AG04450 (cell line): Measurements from ENCODE around the gene FYN. TPM values are rescaled to one million over a fixed set of nuclear protein-coding genes. Genes with fewer than 3 reads are reported as not detected.

ENCODE experiments used
- CTCF ChIA-PET: fragments of 300-600, 350-600 bp; formaldehyde crosslinking; extraction: SDS; loops from one replicate; lab custom pipeline; 2022; ENCODE audit warnings: antibody characterized with exemption, inconsistent platforms; lab: Charles Lee
- POLR2A ChIA-PET: fragments of 350-600 bp; formaldehyde crosslinking; extraction: SDS; loops from one replicate; lab custom pipeline; 2021; ENCODE audit warnings: antibody characterized with exemption, inconsistent platforms; lab: Yijun Ruan, JAX
- DNase-seq: peaks from one replicate; pipeline ENCODE4 v3.0.0-alpha.2; 2011; ENCODE audit warnings: low read depth, low spot score
- H3K27ac ChIP-seq: one replicate; pipeline ENCODE4 v1.5.1; 2012; ENCODE audit warnings: low read depth, low read length, control low read depth
- H3K27me3 ChIP-seq: one replicate; pipeline ENCODE4 v1.6.0; 2012; ENCODE audit warnings: low read length; ENCODE audit not compliant: control insufficient read depth, insufficient read depth
- H3K4me3 ChIP-seq: 2 replicates; pipeline ENCODE4 v1.5.1; 2011; ENCODE audit warnings: mild to moderate bottlenecking, low read depth, low read length, control low read depth
- H3K9me3 ChIP-seq: 2 replicates; pipeline ENCODE4 v1.5.1; 2012; ENCODE audit warnings: low read length; ENCODE audit not compliant: control insufficient read depth, insufficient read depth
- CTCF ChIP-seq: IDR thresholded peaks from 2 replicates; pipeline ENCODE4 v1.5.1; 2011; ENCODE audit warnings: low read depth, low read length, control low read depth, inconsistent platforms
- polyA plus RNA-seq: library from polyadenylated mRNA; depleted of rRNA; stranded (reverse); fragments of >200 nt; gene quantifications from 2 replicates; pipeline ENCODE4 v1.2.3, GENCODE V29; 2011

The FYN gene
- polyA plus RNA-seq, 1 experiment: 29.0 TPM

DNA sequence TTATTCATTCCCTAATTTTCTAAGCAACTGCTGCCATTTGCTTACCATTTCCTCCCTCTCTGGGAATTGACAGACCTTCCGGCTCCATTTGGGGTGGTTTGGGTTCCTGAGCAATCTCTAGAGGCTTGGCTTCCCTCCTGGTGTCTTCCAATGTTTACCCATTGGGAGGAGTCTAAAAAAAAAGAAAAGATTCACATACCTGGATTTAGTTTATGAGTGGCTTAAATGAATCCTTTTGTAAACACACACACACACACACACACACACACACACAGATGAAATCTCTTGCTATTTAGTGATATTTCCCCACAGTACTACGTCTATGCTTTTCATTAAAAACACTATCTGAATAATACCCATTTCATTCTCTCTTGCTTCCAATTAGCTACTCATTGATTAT, 219.3 kb downstream of the FYN start:
- ChIA-PET POLR2A (no interaction called here), CTCF (no interaction called here)
- Histone ChIP-seq H3K27me3 (no peaks in the 10 kb centered on the region), H3K4me3 (no peak overlapping the region), H3K9me3 (no peaks in the 10 kb centered on the region), H3K27ac (no peak overlapping the region)
- DNase-seq: no peak
- TF ChIP-seq CTCF: no peak

- no peak for DNase-seq
- Histone ChIP-seq H3K9me3 (no peaks in the 10 kb centered on the region), H3K4me3 (no peak overlapping the region), H3K27me3 (no peaks in the 10 kb centered on the region), H3K27ac (no peak overlapping the region)
- no peak for TF ChIP-seq CTCF
- POLR2A ChIA-PET: no interaction called here
- CTCF ChIA-PET: interaction anchor here (0.6 to 1.0 kb wide), 2 partner anchors 175 to 390 kb away, joined by 3 read pairs; no protein-coding TSS in a partner anchor
These were observed 219.8 kb downstream of the FYN start for GRCh38 chr6:111653434-111653833.

GRCh38 chr6:111652156-111652555, 221.1 kb downstream of the FYN start:
- Histone ChIP-seq H3K27me3 (no peaks in the 10 kb centered on the region), H3K27ac (no peak overlapping the region), H3K9me3 (no peaks in the 10 kb centered on the region), H3K4me3 (no peak overlapping the region)
- ChIA-PET CTCF (interaction anchor here (0.6 kb wide), 1 partner anchor 390 kb away, joined by 3 read pairs; no protein-coding TSS in a partner anchor), POLR2A (no interaction called here)
- DNase-seq: no peak
- TF ChIP-seq CTCF: no peak

- ChIA-PET CTCF (interaction anchor here (0.6 to 0.8 kb wide), 2 partner anchors 26 to 391 kb away, joined by 3 read pairs; no protein-coding TSS in a partner anchor), POLR2A (no interaction called here)
- TF ChIP-seq CTCF: no peak
- Histone ChIP-seq H3K9me3 (no peaks in the 10 kb centered on the region), H3K27ac (no peak overlapping the region), H3K27me3 (no peaks in the 10 kb centered on the region), H3K4me3 (no peak overlapping the region)
- DNase-seq: no peak
These were observed 221.8 kb downstream of the FYN start for GRCh38 chr6:111651185-111652034.

DNA sequence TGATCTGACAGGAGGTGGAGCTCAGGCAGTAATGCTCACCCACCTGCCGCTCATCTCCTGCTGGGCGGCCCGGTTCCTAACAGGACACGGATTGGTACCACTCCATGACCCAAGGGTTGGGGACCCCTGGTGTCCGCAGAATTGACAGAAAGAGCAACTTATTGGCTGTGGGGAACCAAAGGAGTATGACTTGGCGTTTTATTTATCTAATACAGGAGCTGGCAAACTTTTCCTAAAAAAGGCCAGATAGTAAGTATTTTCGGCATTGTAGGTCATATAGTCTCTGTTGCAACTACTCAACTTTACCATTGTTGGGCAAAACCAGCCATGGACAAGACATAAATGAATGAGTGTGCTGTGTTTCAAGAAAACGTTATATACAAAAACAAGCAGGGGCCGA, 223.2 kb downstream of the FYN start:
- H3K27ac ChIP-seq: no peak overlapping the region
- H3K27me3 ChIP-seq: no peaks in the 10 kb centered on the region
- POLR2A ChIA-PET: no interaction called here
- CTCF ChIA-PET: no interaction called here
- H3K9me3 ChIP-seq: no peaks in the 10 kb centered on the region
- DNase-seq: no peak
- no peak for TF ChIP-seq CTCF
- no peak overlapping the region for H3K4me3 ChIP-seq
